ENCODE data around the gene ZFHX2.
A peak's percentile ranks its signal among the peaks of the same experiment; 100 is the strongest.

Gene ZFHX2

GRCh38 chr14:23518709-23519108 lies 32.9 kb downstream of the ZFHX2 start:
- DNase-seq (ENCODE audit: low spot score), result no peak

GRCh38 chr14:23517650-23518326 lies 33.8 kb downstream of the ZFHX2 start:
- no peak for DNase-seq (ENCODE audit: low spot score)

DNA sequence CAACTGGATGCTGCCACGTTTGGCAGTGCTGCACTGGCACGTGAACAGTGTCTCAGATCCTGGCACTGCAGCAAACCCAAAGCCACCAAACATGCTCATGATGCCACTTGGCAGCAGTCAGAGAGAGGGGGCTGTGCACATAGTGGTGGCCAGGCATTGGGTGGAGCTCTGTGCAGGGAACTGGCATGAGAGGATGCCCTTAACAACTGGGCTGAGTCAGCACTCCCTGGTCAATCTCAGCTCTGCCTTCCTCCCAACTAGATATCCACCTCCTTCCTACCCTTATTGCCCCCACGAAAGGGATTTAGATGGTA lies 37.0 kb downstream of the ZFHX2 start:
- no peak for DNase-seq (ENCODE audit: low spot score)

- DNase-seq (ENCODE audit: low spot score), result no peak
These were observed 37.5 kb downstream of the ZFHX2 start for GRCh38 chr14:23513818-23514643.

DNA sequence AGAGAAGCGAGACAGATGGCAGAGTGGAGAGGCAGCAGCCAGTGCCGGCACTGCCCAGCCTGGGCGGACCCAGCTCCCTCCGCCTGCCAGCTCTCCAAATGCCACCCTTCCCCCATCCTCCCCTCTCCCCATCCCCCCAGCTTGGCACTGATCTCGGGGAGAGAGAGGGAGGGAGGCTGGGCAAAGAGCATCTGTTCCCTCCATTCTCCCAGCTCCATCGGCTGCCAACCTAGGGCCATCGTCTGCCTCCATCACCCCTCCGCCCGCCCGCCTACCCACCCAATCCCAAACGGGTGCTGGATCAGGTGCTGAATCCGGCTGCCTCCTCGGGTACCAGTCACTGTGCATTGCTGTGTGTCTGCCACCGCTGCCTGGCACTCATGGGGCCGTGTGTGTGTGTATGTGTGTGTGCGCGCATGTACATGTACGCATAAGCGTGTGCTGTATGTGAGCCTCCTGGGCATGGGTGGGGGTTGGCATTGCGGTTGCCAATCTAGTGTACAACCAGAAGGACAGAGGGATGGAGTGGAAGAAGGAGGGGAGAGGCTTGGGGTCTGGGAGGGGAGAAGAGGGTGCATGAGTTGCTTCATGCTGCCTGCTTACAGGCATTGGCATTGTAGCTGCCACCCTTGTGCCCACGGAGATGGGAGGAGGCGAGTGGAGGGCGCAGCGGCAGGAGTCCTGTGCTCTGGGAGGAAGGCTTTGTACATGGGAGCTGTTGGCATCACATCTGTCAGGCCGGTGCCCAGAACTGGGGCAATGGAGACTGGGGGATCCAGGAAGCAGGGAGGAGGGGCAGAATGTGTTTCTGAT lies 38.4 kb downstream of the ZFHX2 start:
- DNase-seq (ENCODE audit: low spot score), result no peak

DNA sequence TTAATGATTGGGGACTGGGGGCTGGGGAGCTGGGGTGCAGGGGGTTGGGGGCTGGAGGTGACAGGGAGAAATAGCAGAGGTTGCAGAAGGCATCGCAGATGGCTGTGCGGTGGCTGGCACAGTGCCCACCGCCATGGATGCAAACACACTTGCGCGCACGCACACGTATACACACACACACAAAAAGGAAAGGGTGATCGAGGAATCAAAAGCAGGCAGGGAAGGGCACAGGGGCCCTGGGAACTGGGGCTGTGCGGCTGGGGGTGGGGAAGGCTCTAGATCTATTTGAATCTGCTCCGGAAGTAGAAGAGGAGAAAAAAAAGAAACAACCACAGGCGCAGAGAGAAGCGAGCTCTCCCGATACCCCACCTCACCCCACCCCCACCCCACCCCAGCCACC lies 39.4 kb downstream of the ZFHX2 start:
- no peak for DNase-seq (ENCODE audit: low spot score)

- no peak for DNase-seq (ENCODE audit: low spot score)
These were observed 57.3 kb downstream of the ZFHX2 start for GRCh38 chr14:23494223-23494622.

GRCh38 chr14:23492618-23493272 lies 58.8 kb downstream of the ZFHX2 start:
- peak; percentile 35 for DNase-seq (ENCODE audit: low spot score)

DNA sequence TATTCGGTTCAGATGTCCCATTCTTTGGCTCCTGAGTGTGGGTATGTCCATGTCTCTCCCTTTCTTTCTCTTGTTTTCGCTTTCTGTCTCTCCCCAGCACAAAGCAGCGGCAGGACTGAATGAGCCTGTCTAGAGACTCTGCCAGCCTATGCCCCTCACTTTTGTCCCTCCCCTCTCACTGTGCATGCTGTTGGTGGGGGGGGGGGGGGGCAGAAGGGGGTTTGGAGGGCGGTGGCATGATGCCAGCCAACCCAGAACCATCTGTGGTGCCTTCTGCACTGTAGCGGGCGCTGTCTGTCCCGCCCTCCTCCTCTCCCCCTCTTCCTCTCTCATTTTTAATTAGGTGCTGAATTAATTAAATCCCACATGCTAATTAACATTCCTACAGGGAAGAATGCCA lies 64.3 kb downstream of the ZFHX2 start:
- no peak for DNase-seq (ENCODE audit: low spot score)

GRCh38 chr14:23486036-23486435 lies 65.5 kb downstream of the ZFHX2 start:
- no peak for DNase-seq (ENCODE audit: low spot score)

- DNase-seq (ENCODE audit: low spot score), result no peak
These were observed 66.2 kb downstream of the ZFHX2 start for GRCh38 chr14:23485326-23485725.

DNA sequence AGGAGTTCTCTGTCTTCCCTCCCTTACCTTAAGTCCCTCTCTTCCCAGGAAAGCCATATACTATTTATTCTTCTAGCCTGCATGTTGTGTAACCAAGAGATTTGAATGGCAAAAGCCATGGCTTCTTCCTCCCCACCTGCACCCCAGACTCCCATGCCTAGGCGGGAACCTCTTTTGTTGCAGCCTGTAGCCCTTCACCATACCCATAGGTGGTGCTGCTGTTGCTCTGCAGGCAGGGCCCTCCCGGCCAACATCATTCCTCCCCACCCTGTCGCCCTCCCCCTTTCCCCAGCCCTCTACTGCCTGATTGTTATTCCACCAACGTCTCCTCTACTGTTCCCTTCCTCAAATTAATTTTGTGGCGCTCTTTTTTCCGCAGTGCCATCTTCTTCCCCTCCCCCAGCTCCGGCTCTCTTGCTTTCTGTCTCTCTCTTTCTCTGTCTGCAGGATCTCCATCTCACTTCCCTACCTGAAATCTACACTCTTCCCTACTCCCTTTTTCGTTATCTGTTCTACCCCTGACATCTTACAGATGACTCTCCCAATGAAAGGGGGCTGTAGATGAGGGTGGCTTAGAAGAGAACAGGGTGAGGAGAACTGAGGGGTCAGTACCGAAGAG lies 68.2 kb downstream of the ZFHX2 start:
- DNase-seq (ENCODE audit: low spot score), result peak; percentile 17

DNA sequence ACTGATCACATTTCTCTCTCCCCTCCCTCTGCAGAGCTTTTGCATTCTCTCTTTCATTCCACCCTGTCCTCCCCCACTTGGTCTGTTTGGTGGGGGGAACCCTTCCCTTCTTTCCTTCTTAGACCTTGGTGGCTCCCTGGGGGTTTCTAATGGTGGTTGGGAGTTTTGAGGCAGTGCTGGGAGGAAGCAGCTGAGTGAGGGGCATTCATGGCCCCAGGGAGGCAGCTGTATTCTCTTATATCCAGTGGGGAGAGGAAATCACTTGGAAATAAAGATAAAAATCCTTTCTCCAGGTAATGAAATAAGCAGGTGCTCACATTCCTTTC lies 68.8 kb downstream of the ZFHX2 start:
- no peak for DNase-seq (ENCODE audit: low spot score)

DNA sequence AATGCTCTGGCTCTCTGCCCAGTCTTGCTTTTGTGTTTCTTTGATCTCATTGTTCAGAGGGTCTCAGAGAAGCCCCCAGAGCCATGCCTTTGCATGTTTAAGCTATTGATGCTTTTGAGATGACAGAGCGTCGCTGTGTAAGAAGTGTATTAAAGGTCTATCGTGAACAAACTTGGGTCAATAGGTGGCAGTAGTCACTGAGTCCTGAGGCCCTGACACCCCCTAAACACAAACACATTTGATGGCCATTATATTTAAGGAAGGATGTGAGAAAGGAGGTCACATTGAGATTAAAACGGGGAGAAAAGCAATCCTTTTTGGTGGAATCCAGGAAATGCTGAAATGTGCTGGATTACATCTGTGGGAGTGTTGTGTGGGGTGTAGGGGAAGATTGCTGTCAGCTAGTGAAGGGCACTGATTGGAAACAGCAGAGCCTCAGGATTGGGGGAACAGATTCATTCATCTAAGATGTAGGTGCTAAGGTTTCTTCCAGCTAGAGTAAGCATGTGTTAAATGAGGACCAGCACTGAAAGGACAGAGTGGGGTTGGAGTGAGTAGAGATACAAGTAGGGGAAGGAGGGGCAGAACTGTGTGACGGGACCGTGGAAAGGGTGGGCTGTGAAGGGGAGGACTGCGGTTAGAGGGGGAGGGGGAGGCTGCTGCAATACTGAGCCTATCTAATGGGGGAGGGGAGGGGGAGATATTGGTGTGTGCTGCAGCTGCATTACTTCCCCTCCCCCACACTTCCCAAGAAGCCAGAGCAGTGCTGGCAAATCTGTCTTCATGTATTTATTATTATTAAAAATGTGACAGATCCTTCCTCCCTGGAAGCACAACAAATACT lies 69.4 kb downstream of the ZFHX2 start:
- no peak for DNase-seq (ENCODE audit: low spot score)

DNA sequence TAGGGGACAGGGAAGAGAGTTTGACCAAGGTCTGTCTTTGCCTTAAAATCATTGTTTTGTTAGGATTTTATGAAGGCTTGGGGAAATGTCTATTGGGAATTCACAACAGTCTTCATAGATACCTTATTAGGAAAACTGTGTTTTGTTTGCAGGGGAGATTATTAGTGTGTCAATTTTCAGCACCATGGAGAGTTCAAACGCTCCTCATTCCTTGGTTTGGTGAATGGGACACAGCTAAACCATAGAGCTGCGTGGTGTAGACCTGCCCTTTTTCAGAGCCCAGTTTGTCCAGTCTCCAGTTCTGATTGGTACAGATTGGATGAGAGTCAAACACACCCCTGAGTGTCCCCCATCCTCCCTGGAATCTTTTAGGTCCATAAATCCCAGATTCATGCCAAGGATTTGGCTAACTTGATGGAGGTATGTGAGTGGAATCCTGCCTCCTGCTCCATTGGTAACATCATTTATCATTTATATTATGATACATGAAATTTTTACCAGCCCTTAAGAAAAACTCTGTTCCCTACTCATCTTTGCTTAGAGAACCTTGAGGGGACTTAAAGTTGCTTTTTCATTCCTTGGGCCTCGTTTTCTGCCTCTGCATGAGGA lies 70.1 kb downstream of the ZFHX2 start:
- DNase-seq (ENCODE audit: low spot score), result no peak

DNA sequence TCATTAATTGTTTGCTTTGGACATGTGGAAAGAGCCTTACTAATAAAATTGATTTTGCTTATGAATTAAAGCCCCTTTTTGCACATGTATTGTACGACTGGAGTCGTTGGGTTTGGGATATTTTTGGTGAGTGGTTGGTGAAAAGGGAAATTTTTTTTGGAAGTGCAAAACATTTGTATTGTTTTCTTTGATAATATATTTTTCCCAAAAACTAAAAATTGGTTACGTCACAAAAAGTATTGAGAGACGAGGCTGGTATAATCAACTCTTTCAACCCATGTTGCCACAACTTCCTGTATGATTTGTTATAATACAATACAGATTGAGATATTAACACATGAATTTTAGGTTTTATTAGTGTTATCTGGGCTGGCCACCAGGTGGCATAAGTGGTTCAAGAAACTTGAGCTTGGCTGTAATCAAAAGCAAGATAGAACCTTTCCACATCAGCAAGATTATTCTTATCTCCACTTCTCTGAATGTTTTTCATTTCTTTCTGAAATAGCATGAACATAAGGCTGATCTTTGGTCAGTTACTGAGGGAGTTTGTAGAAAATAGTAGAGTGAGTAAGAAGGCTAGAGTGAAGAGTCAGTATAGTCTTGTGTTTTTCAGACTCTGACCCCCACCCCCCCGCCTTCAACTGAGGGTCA lies 73.3 kb downstream of the ZFHX2 start:
- DNase-seq (ENCODE audit: low spot score), result peak; percentile 64

DNA sequence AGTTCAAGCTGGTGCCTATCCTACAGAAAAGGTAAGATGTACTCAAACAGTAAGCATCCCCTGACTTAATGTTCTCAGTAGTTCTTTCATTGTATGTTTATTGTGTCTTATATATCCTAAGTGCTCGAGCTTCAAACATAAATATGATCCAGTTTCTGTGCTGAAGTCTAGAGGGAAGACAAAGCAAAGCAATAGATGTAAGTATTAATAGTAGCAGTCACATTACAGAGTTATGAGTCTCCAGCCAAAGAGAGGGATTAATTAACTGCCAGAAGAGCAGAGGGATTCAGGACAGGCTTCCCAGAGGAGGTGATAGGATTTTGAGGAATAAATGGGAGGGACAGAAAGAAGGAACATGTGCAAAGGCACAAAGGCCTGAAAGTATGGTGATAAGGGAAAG lies 80.6 kb downstream of the ZFHX2 start:
- DNase-seq (ENCODE audit: low spot score), result no peak
